NCI-H446 (cell line): ENCODE data around the gene MRPL39.

Experiments
- DNase-seq, 2 experiments: peaks; one replicate each; lab custom pipeline; 2025; lab: John Stamatoyannopoulos, UW

Gene MRPL39

GRCh38 chr21:25568246-25568645, 39.0 kb downstream of the MRPL39 start:
- DNase-seq, result no peak

- no peak for DNase-seq
These were observed 39.8 kb downstream of the MRPL39 start for GRCh38 chr21:25567472-25567871.

- no peak for DNase-seq
These were observed 40.6 kb downstream of the MRPL39 start for GRCh38 chr21:25566645-25567044.

GRCh38 chr21:25565272-25566211, 41.7 kb downstream of the MRPL39 start:
- DNase-seq, result no peak

GRCh38 chr21:25564349-25564948, 42.8 kb downstream of the MRPL39 start:
- no peak for DNase-seq

GRCh38 chr21:25563361-25564116, 43.7 kb downstream of the MRPL39 start:
- no peak for DNase-seq

GRCh38 chr21:25562660-25563059, 44.6 kb downstream of the MRPL39 start:
- DNase-seq, result no peak

- no peak for DNase-seq
These were observed 45.3 kb downstream of the MRPL39 start for GRCh38 chr21:25561668-25562641.

GRCh38 chr21:25560891-25561290, 46.4 kb downstream of the MRPL39 start:
- no peak for DNase-seq

GRCh38 chr21:25560271-25560685, 47.0 kb downstream of the MRPL39 start:
- DNase-seq, result no peak

- no peak for DNase-seq
These were observed 47.5 kb downstream of the MRPL39 start for GRCh38 chr21:25559746-25560145.

- no peak for DNase-seq
These were observed 49.2 kb downstream of the MRPL39 start for GRCh38 chr21:25558123-25558522.

- DNase-seq, result no peak
These were observed 50.1 kb downstream of the MRPL39 start for GRCh38 chr21:25557180-25557579.

- no peak for DNase-seq
These were observed 51.2 kb downstream of the MRPL39 start for GRCh38 chr21:25556091-25556490.

- DNase-seq, result no peak
These were observed 51.8 kb downstream of the MRPL39 start for GRCh38 chr21:25555492-25555891.

- no peak for DNase-seq
These were observed 54.4 kb downstream of the MRPL39 start for GRCh38 chr21:25552856-25553255.

- no peak for DNase-seq
These were observed 55.7 kb downstream of the MRPL39 start for GRCh38 chr21:25551569-25551968.

- no peak for DNase-seq
These were observed 56.7 kb downstream of the MRPL39 start for GRCh38 chr21:25550352-25551120.

GRCh38 chr21:25541042-25541441, 66.2 kb downstream of the MRPL39 start:
- DNase-seq, result no peak

- no peak for DNase-seq
These were observed 67.7 kb downstream of the MRPL39 start for GRCh38 chr21:25539606-25540005.

GRCh38 chr21:25537174-25537573, 70.1 kb downstream of the MRPL39 start:
- DNase-seq, result no peak
